MCF 10A (cell line): ENCODE results near the gene CCDC59. TPM values are rescaled to one million over a fixed set of nuclear protein-coding genes. Genes with fewer than 3 reads are reported as not detected.

ENCODE experiments used
- Bru-seq: library from RNA; stranded (reverse); fragments of 400-500 nt; gene quantifications from one replicate; lab custom pipeline; 2021; lab: Mats Ljungman, UMichigan
- BruChase-seq, 2 experiments: library from RNA; stranded (reverse); fragments of 400-500 nt; gene quantifications; one replicate each; lab custom pipeline; 2021; lab: Mats Ljungman, UMichigan
- BruUV-seq: library from RNA; stranded (reverse); fragments of 400-500 nt; replicated peaks from 2 replicates; lab custom pipeline; 2021; lab: Mats Ljungman, UMichigan
- CTCF ChIA-PET: fragments of 300-600 bp; sonication (Branson Sonifier 250); formaldehyde crosslinking; extraction: SDS; loops from one replicate; lab custom pipeline; 2021; ENCODE audit warnings: antibody characterized with exemption, inconsistent platforms; lab: Yijun Ruan, JAX
- POLR2A ChIA-PET: fragments of 300-600, 350-650 bp; sonication (Branson Sonifier 250); formaldehyde crosslinking; extraction: SDS; loops from one replicate; lab custom pipeline; 2020; ENCODE audit warnings: antibody characterized with exemption, inconsistent platforms; lab: Yijun Ruan, JAX
- DNase-seq: peaks from one replicate; pipeline ENCODE4 v3.0.0-alpha.2; 2018; ENCODE audit not compliant: unreplicated experiment
- H3K27ac Mint-ChIP-seq: one replicate; pipeline ENCODE4 v1.8.0; 2022; ENCODE audit warnings: mild to moderate bottlenecking, low read depth, mixed read lengths; ENCODE audit not compliant: unreplicated experiment
- H3K27me3 Mint-ChIP-seq: one replicate; pipeline ENCODE4 v1.8.0; 2022; ENCODE audit warnings: mixed read lengths; ENCODE audit not compliant: insufficient read depth, unreplicated experiment
- H3K36me3 Mint-ChIP-seq: one replicate; pipeline ENCODE4 v1.8.0; 2022; ENCODE audit warnings: mild to moderate bottlenecking, moderate library complexity, mixed read lengths; ENCODE audit not compliant: insufficient read depth, unreplicated experiment
- H3K4me1 Mint-ChIP-seq: one replicate; pipeline ENCODE4 v1.8.0; 2022; ENCODE audit warnings: mixed read lengths; ENCODE audit not compliant: insufficient read depth, unreplicated experiment
- H3K4me3 Mint-ChIP-seq: one replicate; pipeline ENCODE4 v1.8.0; 2022; ENCODE audit warnings: mild to moderate bottlenecking, moderate library complexity, mixed read lengths; ENCODE audit not compliant: unreplicated experiment
- H3K9me3 Mint-ChIP-seq: one replicate; pipeline ENCODE4 v1.8.0; 2022; ENCODE audit warnings: mixed read lengths; ENCODE audit not compliant: unreplicated experiment
- intact Hi-C: fragments of 100-400 bp; cut with micrococcal nuclease; formaldehyde crosslinking; loops from 2 replicates; pipeline ENCODE4 v1.14.1; 2022
- long read RNA-seq: library from polyadenylated mRNA; stranded (forward); transcript quantifications from one replicate; pipeline ENCODE4 v2.0.0, GENCODE V29; 2022
- total RNA-seq: library from RNA; stranded (reverse); gene quantifications from 2 replicates; pipeline ENCODE4 v1.2.3, GENCODE V29; 2022
- TF ChIP-seq, protein P1 (sequence below): fragments of 200-600 bp; IDR thresholded peaks from one replicate; pipeline ENCODE4 v1.8.0; 2022; ENCODE audit warnings: antibody characterized with exemption, mild to moderate bottlenecking; ENCODE audit not compliant: unreplicated experiment

The CCDC59 gene, protein sequence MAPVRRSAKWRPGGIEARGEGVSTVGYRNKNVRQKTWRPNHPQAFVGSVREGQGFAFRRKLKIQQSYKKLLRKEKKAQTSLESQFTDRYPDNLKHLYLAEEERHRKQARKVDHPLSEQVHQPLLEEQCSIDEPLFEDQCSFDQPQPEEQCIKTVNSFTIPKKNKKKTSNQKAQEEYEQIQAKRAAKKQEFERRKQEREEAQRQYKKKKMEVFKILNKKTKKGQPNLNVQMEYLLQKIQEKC
- total RNA-seq = 72.5 and 85.7 TPM in 2 replicates
- Bru-seq, nascent RNA = percentile 97 among the genes with signal in this experiment
- percentile 92 among the genes with signal in this experiment for BruChase-seq, experiment 1, labeled RNA remaining after a 6-hour chase
- percentile 95 among the genes with signal in this experiment for BruChase-seq, experiment 2, labeled RNA remaining after a 2-hour chase
- long read RNA-seq, transcript CCDC59-201 (4 exons, 1,983 nt) = major isoform, 76 of 88 reads
- long read RNA-seq, transcript CCDC59-203 (4 exons, 984 nt) = minor isoform, 6 of 88 reads
- long read RNA-seq, partial matches to known transcripts = 3 of 88 reads
- long read RNA-seq, other reads (novel, unspliced or antisense) = 1 of 88 reads

DNA sequence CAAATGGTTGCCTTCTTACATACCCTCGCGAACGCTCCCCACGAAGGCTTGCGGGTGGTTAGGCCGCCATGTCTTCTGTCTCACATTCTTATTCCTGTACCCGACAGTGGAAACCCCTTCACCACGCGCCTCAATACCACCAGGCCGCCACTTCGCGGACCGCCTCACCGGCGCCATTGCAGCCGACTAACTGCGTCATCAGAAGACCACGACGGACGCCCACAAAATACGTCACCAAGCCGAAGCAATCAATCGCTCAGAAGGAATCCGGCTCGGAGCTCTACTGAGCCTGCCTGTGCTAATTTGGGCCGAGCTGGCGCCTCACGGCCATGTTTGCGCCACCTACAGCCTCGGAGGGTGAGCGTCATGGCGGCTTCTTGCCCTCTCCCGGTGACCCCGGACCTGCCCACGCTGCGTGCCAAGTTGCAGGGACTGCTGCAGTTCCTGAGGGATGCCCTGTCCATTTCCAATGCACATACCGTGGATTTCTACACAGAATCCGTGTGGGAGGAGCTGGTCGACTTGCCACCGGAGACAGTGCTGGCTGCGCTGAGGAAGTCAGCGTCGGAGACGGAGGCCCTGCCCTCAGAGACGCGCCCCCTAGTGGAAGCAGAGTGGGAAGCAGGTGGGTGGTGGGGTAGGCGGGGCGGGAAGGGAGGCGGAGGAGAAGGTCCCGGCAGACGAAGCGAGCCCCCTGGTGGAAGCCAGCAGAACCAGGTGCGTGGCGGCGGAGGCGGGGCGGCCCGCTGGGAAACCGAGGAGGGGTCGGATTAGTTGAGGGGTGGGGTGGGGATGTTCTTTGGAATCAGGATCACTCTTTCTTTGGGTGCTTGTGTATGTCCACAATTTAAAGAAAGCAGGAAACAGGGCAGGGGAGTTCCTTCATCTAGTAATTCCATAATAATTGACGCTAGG, at the start of gene CCDC59, which contains the start of gene METTL25:
Gene CCDC59, minus strand, starts transcription at position 188 of the 915 bp plus-strand sequence. Its CDS starts 11 bp downstream, at position 177.
Gene METTL25, plus strand, starts transcription at position 330 of the 915 bp plus-strand sequence. Its CDS starts 37 bp downstream, at position 367.
- Mint-ChIP-seq H3K27ac (peak within 1 kb of the TSS; percentile 99), H3K4me1 (peaks cover 6% of the 10 kb centered on the region), H3K27me3 (no peaks in the 10 kb centered on the region), H3K36me3 (peaks cover 43% of the 10 kb centered on the region), H3K4me3 (peak within 1 kb of the TSS; percentile 86), H3K9me3 (no peaks in the 10 kb centered on the region)
- intact Hi-C loops = loop anchor here (1.0 to 5.0 kb wide), 2 partner anchors 561 to 714 kb away; no protein-coding TSS in a partner anchor
- TF ChIP-seq, protein P1, sequence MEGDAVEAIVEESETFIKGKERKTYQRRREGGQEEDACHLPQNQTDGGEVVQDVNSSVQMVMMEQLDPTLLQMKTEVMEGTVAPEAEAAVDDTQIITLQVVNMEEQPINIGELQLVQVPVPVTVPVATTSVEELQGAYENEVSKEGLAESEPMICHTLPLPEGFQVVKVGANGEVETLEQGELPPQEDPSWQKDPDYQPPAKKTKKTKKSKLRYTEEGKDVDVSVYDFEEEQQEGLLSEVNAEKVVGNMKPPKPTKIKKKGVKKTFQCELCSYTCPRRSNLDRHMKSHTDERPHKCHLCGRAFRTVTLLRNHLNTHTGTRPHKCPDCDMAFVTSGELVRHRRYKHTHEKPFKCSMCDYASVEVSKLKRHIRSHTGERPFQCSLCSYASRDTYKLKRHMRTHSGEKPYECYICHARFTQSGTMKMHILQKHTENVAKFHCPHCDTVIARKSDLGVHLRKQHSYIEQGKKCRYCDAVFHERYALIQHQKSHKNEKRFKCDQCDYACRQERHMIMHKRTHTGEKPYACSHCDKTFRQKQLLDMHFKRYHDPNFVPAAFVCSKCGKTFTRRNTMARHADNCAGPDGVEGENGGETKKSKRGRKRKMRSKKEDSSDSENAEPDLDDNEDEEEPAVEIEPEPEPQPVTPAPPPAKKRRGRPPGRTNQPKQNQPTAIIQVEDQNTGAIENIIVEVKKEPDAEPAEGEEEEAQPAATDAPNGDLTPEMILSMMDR = peak; percentile 88
- CTCF ChIA-PET = interaction anchor here (0.6 to 3.3 kb wide), 39 partner anchors 8 to 1787 kb away, joined by 3 to 23 read pairs (median 4); no protein-coding TSS in a partner anchor
- POLR2A ChIA-PET = interaction anchor here (0.6 to 1.1 kb wide), 8 partner anchors 9 to 778 kb away, joined by 3 read pairs; no protein-coding TSS in a partner anchor
- BruUV-seq = no TSS peak
- peak; percentile 98 for DNase-seq

DNA sequence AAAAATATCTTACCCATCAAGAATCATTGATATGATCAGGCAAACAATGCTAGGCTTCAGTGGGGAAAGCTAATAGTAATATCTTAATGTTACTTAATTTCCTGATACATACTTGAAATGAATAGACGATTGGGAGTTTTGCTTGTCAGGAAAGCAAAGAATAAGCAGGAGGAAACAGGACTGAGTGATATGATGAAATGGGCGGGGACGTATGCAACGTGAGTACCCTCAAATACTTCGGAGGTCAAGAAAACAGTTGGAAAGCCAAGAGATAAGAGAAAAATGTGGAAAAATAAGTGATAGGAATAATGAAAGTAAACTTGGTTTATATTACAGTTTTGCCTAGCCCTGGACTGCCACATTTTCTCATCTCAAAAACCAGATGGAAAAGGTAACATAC, 49.3 kb upstream of the CCDC59 start:
- BruUV-seq = no TSS peak
- TF ChIP-seq, protein P1 = no peak
- Mint-ChIP-seq H3K4me3 (no peak overlapping the region), H3K27ac (no peak overlapping the region), H3K36me3 (no peaks in the 10 kb centered on the region), H3K9me3 (no peaks in the 10 kb centered on the region), H3K4me1 (peaks cover 11% of the 10 kb centered on the region), H3K27me3 (no peaks in the 10 kb centered on the region)
- DNase-seq = no peak
- intact Hi-C loops = no loop called here
- ChIA-PET CTCF (no interaction called here), POLR2A (no interaction called here)

DNA sequence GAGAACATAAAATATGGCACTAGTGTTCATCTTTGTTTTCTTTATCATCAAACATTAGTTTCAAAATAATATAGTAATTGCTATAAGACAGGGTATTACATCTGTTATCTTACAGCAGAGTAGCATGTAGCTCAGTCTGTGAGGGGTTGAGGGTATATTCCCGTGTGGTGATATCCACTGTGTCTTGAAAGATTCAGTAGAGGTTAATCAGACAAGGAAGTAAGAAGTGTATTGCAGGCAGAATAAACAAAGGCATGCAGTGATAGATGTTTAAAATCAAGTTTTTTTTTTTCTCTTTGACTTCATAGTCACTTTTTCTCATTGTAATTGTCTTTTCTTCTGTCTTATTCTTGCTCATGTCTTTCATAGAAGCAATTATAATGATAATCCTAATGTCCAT, 48.5 kb upstream of the CCDC59 start:
- Mint-ChIP-seq H3K27me3 (no peaks in the 10 kb centered on the region), H3K27ac (no peak overlapping the region), H3K9me3 (no peaks in the 10 kb centered on the region), H3K4me3 (no peak overlapping the region), H3K4me1 (peaks cover 6% of the 10 kb centered on the region), H3K36me3 (no peaks in the 10 kb centered on the region)
- TF ChIP-seq, protein P1 = no peak
- ChIA-PET CTCF (no interaction called here), POLR2A (no interaction called here)
- no peak for DNase-seq
- intact Hi-C loops = no loop called here
- no TSS peak for BruUV-seq
